Activated CD4-positive, CD25-positive, alpha-beta regulatory T cell (primary cell): Measurements from ENCODE around the gene VWDE.
"Not testable (repeated sequence)": the region's sequence is repeated elsewhere in the genome, so short reads cannot be mapped to it uniquely, and the experiment has no call there.

Source experiments
- DNase-seq, 4 experiments: peaks; one replicate each; lab custom pipeline; 2025; lab: John Stamatoyannopoulos, UW

The VWDE gene

GRCh38 chr7:12403287-12404181 is at the start of gene VWDE:
Gene VWDE (minus strand): TSS chr7:12403865. CDS start chr7:12403716, 149 bp downstream.
- no peak for DNase-seq

- not testable (repeated sequence) for DNase-seq
Observed at GRCh38 chr7:12453136-12453535, 49.5 kb upstream of the VWDE start.

- DNase-seq, result no peak
Observed at GRCh38 chr7:12450615-12451014, 47.0 kb upstream of the VWDE start.

GRCh38 chr7:12444785-12445184 is 41.1 kb upstream of the VWDE start:
- DNase-seq, result no peak

- no peak for DNase-seq
Observed at GRCh38 chr7:12440229-12440628, 36.6 kb upstream of the VWDE start.

- DNase-seq, result no peak
Observed at GRCh38 chr7:12436896-12437535, 33.4 kb upstream of the VWDE start.

GRCh38 chr7:12436126-12436525 is 32.5 kb upstream of the VWDE start:
- no peak for DNase-seq

GRCh38 chr7:12434012-12434642 is 30.5 kb upstream of the VWDE start:
- DNase-seq, result no peak

- no peak for DNase-seq
Observed at GRCh38 chr7:12431886-12432556, 28.4 kb upstream of the VWDE start.

GRCh38 chr7:12425311-12425710 is 21.6 kb upstream of the VWDE start:
- DNase-seq, result no peak

- no peak for DNase-seq
Observed at GRCh38 chr7:12423997-12424745, 20.5 kb upstream of the VWDE start.

- DNase-seq, result no peak
Observed at GRCh38 chr7:12423355-12423996, 19.8 kb upstream of the VWDE start.

- no peak for DNase-seq
Observed at GRCh38 chr7:12422554-12423320, 19.1 kb upstream of the VWDE start.

GRCh38 chr7:12418452-12418851 is 14.8 kb upstream of the VWDE start:
- no peak for DNase-seq

- DNase-seq, result no peak
Observed at GRCh38 chr7:12415072-12415471, 11.4 kb upstream of the VWDE start.

GRCh38 chr7:12412407-12412806 is 8.7 kb upstream of the VWDE start:
- no peak for DNase-seq

GRCh38 chr7:12410523-12410922 is 6.9 kb upstream of the VWDE start:
- no peak for DNase-seq

- no peak for DNase-seq
Observed at GRCh38 chr7:12409097-12409711, 5.5 kb upstream of the VWDE start.

- DNase-seq, result not testable (repeated sequence)
Observed at GRCh38 chr7:12407652-12408051, 4.0 kb upstream of the VWDE start.

GRCh38 chr7:12402365-12402725 is 1.3 kb downstream of the VWDE start:
- DNase-seq, result no peak
